Colon (tissue), 2 donors: ENCODE data around the gene ADCY6.
A peak's percentile ranks its signal among the peaks of the same experiment; 100 is the strongest.
"Not testable (repeated sequence)": the region's sequence is repeated elsewhere in the genome, so short reads cannot be mapped to it uniquely, and the experiment has no call there.

ENCODE experiments used
- FAIRE-seq: peaks from 2 replicates; lab custom pipeline; 2012; peaks lifted over from hg19 to GRCh38; lab: Jason Lieb, UNC
- donor health status: control.
- donor health status: control.

Gene ADCY6

DNA sequence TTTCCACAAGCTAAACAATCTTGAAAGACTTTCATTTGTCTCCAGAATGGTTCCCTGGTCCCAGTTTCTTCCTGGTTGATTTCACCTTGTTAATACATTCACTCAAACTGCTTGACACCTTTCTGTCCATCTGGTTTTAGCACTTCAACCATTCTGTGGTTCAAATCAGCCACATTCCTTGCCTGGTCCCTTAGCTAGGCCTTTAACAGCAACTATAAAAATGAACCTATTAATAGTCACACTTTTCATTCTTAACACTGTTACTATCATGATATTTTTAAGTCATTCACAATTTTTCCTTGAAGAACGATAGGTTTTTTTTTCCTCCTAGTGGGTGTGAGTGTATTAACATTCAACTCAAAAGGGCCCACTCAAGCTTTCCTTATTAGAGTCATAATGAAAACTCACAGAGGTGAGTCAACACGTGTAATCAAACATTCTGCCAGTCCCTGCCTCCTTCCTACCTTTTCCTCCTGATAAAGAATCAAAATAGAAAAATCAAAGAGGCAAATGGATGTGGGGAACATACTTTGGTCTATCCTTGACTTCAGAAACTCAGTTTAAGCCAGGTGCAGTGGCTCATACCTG, 38.0 kb downstream of the ADCY6 start:
- no peak for FAIRE-seq

DNA sequence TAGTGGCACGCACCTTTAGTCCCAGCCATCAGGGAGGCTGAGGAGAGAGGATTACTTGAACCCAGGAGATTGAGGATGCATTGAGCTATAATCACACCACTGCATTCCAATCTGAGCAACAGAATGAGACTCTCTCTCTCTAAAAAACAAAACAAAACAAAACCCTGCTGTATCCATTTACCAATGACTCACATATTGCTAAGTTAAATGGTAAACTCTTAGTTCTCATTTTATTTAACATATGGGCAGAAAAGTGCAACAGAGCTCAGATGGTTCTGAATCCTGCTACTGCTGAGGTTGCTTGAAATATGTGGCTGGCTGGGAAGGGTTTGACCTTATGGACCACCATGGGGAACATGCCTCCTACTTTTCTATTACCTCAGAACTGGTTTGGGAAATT, 38.7 kb downstream of the ADCY6 start:
- FAIRE-seq: no peak

DNA sequence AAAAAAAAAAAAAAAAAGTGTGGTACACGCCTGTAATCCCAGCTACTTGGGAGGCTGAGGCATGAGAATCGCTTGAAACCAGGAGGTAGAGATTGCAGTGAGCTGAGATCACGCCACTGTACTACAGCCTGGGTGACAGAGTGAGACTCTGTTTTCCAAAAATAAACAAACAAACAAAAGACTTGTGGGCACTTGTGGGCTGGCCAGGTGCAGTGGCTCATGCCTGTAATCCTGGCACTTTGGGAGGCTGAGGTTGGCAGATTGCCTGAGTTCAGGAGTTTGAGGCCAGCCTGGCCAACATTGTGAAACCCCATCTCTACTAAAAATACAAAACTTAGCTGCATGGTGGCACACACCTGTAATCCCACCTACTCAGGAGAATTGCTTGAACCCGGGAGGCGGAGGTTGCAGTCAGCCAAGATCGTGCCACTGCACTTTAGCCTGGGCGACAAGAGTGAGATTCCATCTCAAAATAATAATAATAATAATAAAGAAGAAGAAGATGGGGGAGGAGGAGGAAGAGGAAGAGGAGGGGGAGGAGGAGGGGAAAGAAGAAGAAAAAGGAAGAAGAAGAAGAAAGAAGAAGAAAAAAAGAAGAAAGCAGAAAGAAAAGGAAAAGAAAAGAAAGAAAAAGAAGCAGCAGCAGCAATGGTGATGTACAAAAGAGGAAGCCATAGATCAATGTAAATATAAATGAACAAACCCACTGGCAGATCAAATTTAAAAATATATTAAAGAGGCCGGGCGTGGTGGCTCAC, 44.5 kb downstream of the ADCY6 start:
- no peak for FAIRE-seq

DNA sequence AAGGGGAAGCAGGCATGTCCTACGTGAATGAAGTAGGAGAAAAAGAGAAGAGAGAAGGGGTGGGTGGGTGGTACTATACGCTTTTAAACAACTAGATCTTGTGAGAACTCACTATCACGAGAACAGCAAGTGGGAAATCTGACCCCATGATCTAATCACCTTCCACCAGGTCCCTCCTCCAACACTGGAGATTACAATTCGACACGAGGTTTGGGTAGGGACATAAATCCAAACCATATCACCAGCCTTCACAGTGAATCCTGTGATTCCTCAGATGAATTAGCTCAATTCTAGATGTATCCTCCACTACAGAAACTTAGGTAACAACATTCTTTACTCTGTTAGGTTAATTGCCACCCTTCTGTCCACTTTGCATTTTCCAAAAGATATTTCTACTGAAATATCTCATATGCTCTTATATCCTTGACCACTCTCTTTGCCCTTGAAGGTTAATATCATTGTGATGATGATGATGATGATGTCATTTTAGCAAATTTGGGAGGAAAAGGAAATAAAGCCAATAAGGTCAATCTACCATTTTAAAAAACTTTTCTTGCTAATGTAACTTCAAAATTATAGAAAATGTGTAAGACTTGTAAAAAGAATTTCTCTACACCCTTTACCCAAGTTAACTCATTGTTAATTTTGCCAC, 49.1 kb downstream of the ADCY6 start:
- no peak for FAIRE-seq

DNA sequence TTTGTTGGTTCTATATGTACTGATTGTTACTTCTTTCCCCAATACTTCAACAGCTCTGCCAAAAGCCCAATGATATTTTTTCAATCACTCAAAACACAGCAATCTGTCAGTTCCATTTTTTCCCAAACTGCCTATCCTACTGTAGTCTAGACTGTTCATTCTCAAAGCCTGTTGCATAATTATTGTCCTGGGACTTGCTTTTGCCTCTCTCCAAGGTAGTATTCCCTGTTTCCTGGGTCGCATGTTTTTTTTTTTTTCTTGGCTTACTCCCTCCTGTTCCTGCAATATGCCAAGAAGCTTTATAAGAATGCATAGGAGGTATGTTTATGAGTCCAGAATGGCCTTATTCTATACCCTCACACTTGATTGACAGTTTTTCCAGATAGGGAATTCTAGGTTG, 52.4 kb downstream of the ADCY6 start:
- no peak for FAIRE-seq

DNA sequence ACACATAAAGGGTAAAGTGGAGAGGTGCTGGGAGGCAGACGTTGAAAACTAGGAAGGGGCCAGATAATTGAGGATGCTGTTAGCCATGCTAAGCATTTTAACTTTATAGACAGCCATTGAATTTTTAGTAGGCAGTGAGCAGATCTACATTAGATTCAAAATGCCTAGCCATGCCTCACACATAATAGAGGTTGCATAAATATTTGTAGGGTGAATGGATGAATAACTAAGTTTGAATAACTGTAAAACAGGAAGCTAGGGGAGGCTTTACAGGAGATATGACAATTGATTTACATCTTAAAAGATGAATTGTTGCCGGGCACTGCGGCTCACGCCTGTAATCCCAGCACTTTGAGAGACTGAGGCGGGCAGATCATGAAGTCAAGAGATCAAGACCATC, 60.1 kb downstream of the ADCY6 start:
- no peak for FAIRE-seq

DNA sequence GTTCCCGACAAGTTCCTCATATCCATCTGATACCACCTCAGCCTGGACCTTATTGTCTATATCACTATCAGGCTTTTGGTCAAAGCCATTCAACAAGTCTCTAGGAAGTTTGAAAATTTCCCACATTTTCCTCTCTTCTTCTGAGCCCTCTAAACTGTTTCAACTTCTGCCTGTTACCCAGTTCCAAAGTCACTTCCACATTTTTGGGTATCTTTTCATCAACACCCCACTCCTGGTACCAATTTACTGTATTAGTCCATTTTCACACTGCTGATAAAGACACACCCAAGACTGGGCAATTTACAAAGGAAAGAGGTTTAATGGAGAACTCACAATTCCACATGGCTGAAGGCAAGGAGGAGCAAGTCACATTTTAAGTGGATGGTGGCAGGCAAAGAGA, 68.2 kb downstream of the ADCY6 start:
- FAIRE-seq: not testable (repeated sequence)

DNA sequence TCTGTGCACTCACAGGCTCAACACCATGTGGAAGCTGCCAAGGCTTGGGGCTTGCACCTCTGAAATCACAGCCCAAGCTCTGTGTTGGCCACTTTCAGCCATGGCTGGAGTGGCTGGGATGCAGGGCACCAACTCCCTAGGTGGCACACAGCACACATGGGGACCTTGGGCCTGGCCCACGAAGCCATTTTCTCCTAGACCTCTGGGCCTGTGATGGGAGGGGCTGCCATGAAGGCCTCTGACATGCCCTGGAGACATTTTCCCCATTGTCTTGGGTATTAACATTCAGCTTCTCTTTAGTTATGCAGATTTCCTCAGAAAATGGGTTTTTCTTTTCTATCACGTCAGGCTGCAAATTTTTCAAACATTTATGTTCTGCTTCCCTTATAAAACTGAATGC, 68.7 kb downstream of the ADCY6 start:
- not testable (repeated sequence) for FAIRE-seq

DNA sequence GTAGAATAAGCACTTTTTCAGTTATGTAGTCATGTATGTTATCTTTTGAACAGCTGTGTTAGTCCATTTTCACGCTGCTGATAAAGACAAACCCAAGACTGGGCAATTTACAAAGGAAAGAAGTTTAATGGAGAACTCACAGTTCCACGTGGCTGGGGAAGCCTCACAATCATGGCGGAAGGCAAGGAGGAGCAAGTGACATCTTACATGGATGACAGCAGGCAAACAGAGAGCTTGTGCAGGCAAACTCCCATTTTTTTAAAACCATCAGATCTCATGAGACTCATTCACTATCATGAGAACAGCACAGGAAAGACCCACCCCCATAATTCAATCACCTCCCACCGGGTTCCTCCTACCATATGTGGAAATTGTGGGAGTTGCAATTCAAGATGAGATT, 69.9 kb downstream of the ADCY6 start:
- not testable (repeated sequence) for FAIRE-seq

DNA sequence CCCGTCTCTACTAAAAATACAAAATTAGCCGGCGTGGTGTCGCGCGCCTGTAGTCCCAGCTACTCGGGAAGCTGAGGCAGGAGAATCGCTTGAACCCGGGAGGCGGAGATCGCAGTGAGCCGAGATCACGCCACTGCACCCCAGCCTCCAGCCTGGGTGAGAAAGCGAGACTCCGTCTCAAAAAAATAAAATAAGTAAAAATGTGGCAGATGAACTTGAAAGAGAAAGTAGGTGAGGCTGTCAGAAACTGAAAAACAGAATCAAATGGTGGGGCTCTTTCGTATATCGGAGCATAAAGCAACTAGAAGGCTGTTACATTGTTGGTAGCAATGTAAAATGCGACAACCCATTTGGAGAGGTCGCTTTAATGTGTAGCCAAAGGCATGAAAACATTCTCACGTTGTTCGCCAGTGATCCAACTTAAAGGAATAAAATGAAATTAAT, 71.6 kb downstream of the ADCY6 start:
- no peak for FAIRE-seq

DNA sequence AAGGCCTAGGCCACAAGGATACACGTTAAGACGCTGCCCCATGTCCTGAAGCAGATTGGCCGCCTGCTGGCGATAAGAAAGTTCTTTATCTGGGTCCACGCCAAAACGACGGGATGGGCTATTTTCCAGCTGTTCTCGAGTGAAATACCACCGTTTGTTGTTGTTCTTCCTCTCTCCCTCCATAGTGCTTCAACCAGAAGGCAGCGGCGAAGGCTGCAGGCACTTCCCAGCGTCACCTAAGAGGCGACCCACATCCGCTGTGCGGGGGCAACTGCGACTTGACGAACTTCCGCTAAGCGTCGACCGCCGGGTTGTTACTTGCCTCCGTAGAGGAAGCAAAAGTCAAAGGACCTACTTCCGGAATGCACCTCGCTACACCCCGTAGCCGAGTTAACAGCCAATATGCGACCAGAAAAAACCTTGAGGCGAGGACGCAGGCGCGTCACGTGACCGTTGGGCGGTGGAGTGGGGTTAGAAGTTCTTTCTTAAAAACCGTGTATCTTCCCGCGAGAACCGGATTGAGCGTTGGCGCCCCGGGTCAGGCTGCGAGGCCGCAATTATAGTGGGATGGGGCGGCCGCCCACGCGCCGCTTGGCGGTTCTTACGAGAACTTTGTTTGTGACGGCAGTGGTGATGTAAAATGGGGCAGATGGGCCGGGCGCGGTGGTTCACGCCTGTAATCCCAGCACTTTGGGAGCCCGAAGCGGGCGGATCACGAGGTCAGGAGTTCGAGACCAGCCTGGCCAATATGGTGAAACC, 72.2 kb downstream of the ADCY6 start, which contains the start of gene CCNT1:
Gene CCNT1 (minus strand): TSS at position 215 of the 759 bp plus-strand sequence. CDS start 32 bp downstream, at position 183.
- FAIRE-seq: peak; percentile 61
